Small intestine (tissue), 7 donors: ENCODE results near the gene OLFML3. TPM values are rescaled to one million over a fixed set of nuclear protein-coding genes. Genes with fewer than 3 reads are reported as not detected.

Experiments used
- DNase-seq, 2 donors: peaks; one replicate each; pipeline versions ENCODE4 v3.0.0 to v3.0.0-alpha.2; 2013
- FAIRE-seq: peaks from 2 replicates; lab custom pipeline; 2012; peaks lifted over from hg19 to GRCh38; lab: Jason Lieb, UNC
- H3K27ac ChIP-seq, 3 donors: one replicate each; pipeline ENCODE4 v1.5.1; 2013; ENCODE audit warnings: low read length in 2 of 3, mild to moderate bottlenecking in 2 of 3, control low read depth in 1 of 3, inconsistent platforms in 1 of 3, low read depth in 1 of 3, moderate library complexity in 1 of 3
- H3K27me3 ChIP-seq, 3 donors: one replicate each; pipeline ENCODE4 v1.6.1; 2013; ENCODE audit warnings: low read length in 3 of 3, inconsistent platforms in 1 of 3; ENCODE audit not compliant: control insufficient read depth in 3 of 3, insufficient read depth in 3 of 3
- H3K36me3 ChIP-seq, 3 donors: one replicate each; pipeline ENCODE4 v1.6.1; 2013; ENCODE audit warnings: low read length in 3 of 3, inconsistent platforms in 1 of 3, low read depth in 1 of 3, mild to moderate bottlenecking in 1 of 3, moderate library complexity in 1 of 3; ENCODE audit not compliant: control insufficient read depth in 3 of 3, insufficient read depth in 2 of 3
- H3K4me1 ChIP-seq, 3 donors: one replicate each; pipeline ENCODE4 v1.6.1; 2013; ENCODE audit warnings: low read length in 2 of 3, inconsistent platforms in 1 of 3, low read depth in 1 of 3, mild to moderate bottlenecking in 1 of 3, moderate library complexity in 1 of 3; ENCODE audit not compliant: control insufficient read depth in 3 of 3, insufficient read depth in 2 of 3
- H3K4me3 ChIP-seq, 3 donors: one replicate each; pipeline ENCODE4 v1.5.1; 2013; ENCODE audit warnings: low read length in 3 of 3, control low read depth in 1 of 3, inconsistent platforms in 1 of 3, low read depth in 1 of 3, mild to moderate bottlenecking in 1 of 3, moderate library complexity in 1 of 3
- H3K9me3 ChIP-seq, 2 donors: one replicate each; pipeline ENCODE4 v1.6.1; 2013; ENCODE audit warnings: low read depth in 1 of 2, low read length in 1 of 2; ENCODE audit not compliant: control insufficient read depth in 2 of 2, insufficient read depth in 1 of 2
- WGBS, 3 donors: extraction: QIAGEN DNeasy Blood & Tissue Kit; methylation state at CpG; one replicate each; pipeline ENCODE4 v1.1.7; 2013; 5-methylcytosine and 5-hydroxymethylcytosine counted together
- polyA plus RNA-seq, 4 donors: library from polyadenylated mRNA; stranded (reverse) in 3 of 4; unstranded in 1 of 4; fragments of 200-250 nt in 3 of 4; fragments of 120-200 nt in 1 of 4; gene quantifications; one replicate each; pipeline versions ENCODE4 v1.2.1 to v1.2.3, GENCODE V29; 2013
- donor health status: healthy with polysubstance abuse.
- donor health status: control.
- donor health status: control.
- donor health status: Bipolar disorder and iron deficiency.
- donor health status: healthy.

Gene OLFML3
- polyA plus RNA-seq, 4 donors: 2.2 to 34.1 (median 12.5) TPM

GRCh38 chr1:113990530-113990929 is 11.3 kb downstream of the OLFML3 start:
- FAIRE-seq (no peak), DNase-seq (no peak)
- H3K27ac ChIP-seq: no peak overlapping the region
- H3K36me3 ChIP-seq: no peaks in the 10 kb centered on the region
- 47 to 68% (median 67%) methylated on average over 2 of the region's 2 CpGs for WGBS, 3 donors
- no peaks in the 10 kb centered on the region for H3K4me1 ChIP-seq
- H3K27me3 ChIP-seq: no peaks in the 10 kb centered on the region
- peaks cover 0 to 24% of the 10 kb centered on the region in 2 donors for H3K9me3 ChIP-seq
- H3K4me3 ChIP-seq: no peak overlapping the region

- no peaks in the 10 kb centered on the region for H3K27me3 ChIP-seq
- no peaks in the 10 kb centered on the region for H3K36me3 ChIP-seq
- DNase-seq: no peak
- peaks cover 0 to 25% of the 10 kb centered on the region in 2 donors for H3K9me3 ChIP-seq
- FAIRE-seq: no peak
- 89 to 94% (median 91%) methylated on average over 4 of the region's 4 CpGs for WGBS, 3 donors
- H3K4me1 ChIP-seq: no peaks in the 10 kb centered on the region
- H3K4me3 ChIP-seq: no peak overlapping the region
- no peak overlapping the region for H3K27ac ChIP-seq
Observed at GRCh38 chr1:113990961-113991360, 11.7 kb downstream of the OLFML3 start.

GRCh38 chr1:113991467-113991997 is 12.3 kb downstream of the OLFML3 start:
- no peaks in the 10 kb centered on the region for H3K4me1 ChIP-seq
- no peaks in the 10 kb centered on the region for H3K27me3 ChIP-seq
- FAIRE-seq (no peak), DNase-seq (no peak)
- 76 to 84% (median 81%) methylated on average over 5 of the region's 5 CpGs for WGBS, 3 donors
- H3K36me3 ChIP-seq: no peaks in the 10 kb centered on the region
- H3K27ac ChIP-seq: no peak overlapping the region
- peaks cover 0 to 20% of the 10 kb centered on the region in 2 donors for H3K9me3 ChIP-seq
- H3K4me3 ChIP-seq: no peak overlapping the region

- Histone ChIP-seq H3K36me3 (no peaks in the 10 kb centered on the region), H3K4me1 (no peaks in the 10 kb centered on the region), H3K4me3 (no peak overlapping the region), H3K27me3 (no peaks in the 10 kb centered on the region), H3K9me3 (peaks cover 0 to 17% of the 10 kb centered on the region in 2 donors), H3K27ac (no peak overlapping the region)
- FAIRE-seq (no peak), DNase-seq (no peak)
- WGBS, 3 donors: 87 to 96% (median 94%) methylated on average over 5 of the region's 5 CpGs
Observed at GRCh38 chr1:113993072-113993471, 13.8 kb downstream of the OLFML3 start.

GRCh38 chr1:113993766-113994165 is 14.5 kb downstream of the OLFML3 start:
- no peak for FAIRE-seq
- DNase-seq: no peak
- Histone ChIP-seq H3K9me3 (peaks cover 0 to 17% of the 10 kb centered on the region in 2 donors), H3K27me3 (no peaks in the 10 kb centered on the region), H3K36me3 (no peaks in the 10 kb centered on the region), H3K27ac (no peak overlapping the region), H3K4me1 (no peaks in the 10 kb centered on the region), H3K4me3 (no peak overlapping the region)
- 62 to 83% (median 82%) methylated on average over 2 of the region's 2 CpGs for WGBS, 3 donors

- Histone ChIP-seq H3K36me3 (no peaks in the 10 kb centered on the region), H3K4me1 (no peaks in the 10 kb centered on the region), H3K27ac (no peak overlapping the region), H3K4me3 (no peak overlapping the region), H3K27me3 (no peaks in the 10 kb centered on the region), H3K9me3 (peaks cover 0 to 17% of the 10 kb centered on the region in 2 donors)
- 92 to 96% (median 95%) methylated on average over 2 of the region's 2 CpGs for WGBS, 3 donors
- DNase-seq (no peak), FAIRE-seq (no peak)
Observed at GRCh38 chr1:113995382-113995781, 16.1 kb downstream of the OLFML3 start.

GRCh38 chr1:113998361-113998760 is 19.1 kb downstream of the OLFML3 start:
- H3K27ac ChIP-seq: no peak overlapping the region
- no peaks in the 10 kb centered on the region for H3K4me1 ChIP-seq
- 38 to 68% (median 50%) methylated on average over 4 of the region's 4 CpGs for WGBS, 3 donors
- no peaks in the 10 kb centered on the region for H3K27me3 ChIP-seq
- H3K9me3 ChIP-seq: peaks cover 0 to 17% of the 10 kb centered on the region in 2 donors
- FAIRE-seq (no peak), DNase-seq (no peak)
- no peaks in the 10 kb centered on the region for H3K36me3 ChIP-seq
- no peak overlapping the region for H3K4me3 ChIP-seq

GRCh38 chr1:113999233-113999632 is 20.0 kb downstream of the OLFML3 start:
- H3K4me1 ChIP-seq: no peaks in the 10 kb centered on the region
- FAIRE-seq (no peak), DNase-seq (no peak)
- H3K27me3 ChIP-seq: no peaks in the 10 kb centered on the region
- peaks cover 0 to 11% of the 10 kb centered on the region in 2 donors for H3K9me3 ChIP-seq
- H3K4me3 ChIP-seq: no peak overlapping the region
- no peaks in the 10 kb centered on the region for H3K36me3 ChIP-seq
- 76 to 80% (median 80%) methylated on average over 2 of the region's 2 CpGs for WGBS, 3 donors
- no peak overlapping the region for H3K27ac ChIP-seq

- WGBS, 3 donors: 36 to 68% (median 67%) methylated on average over 2 of the region's 2 CpGs
- DNase-seq (no peak), FAIRE-seq (no peak)
- Histone ChIP-seq H3K9me3 (peaks cover 0 to 11% of the 10 kb centered on the region in 2 donors), H3K27me3 (no peaks in the 10 kb centered on the region), H3K36me3 (no peaks in the 10 kb centered on the region), H3K27ac (no peak overlapping the region), H3K4me1 (no peaks in the 10 kb centered on the region), H3K4me3 (no peak overlapping the region)
Observed at GRCh38 chr1:113999799-114000198, 20.5 kb downstream of the OLFML3 start.
